Transverse colon (tissue), 4 donors: ENCODE measurements around the gene LRRC10B.

Experiments used
- POLR2A ChIP-seq: fragments of 450-650 bp; IDR thresholded peaks from one replicate; pipeline ENCODE4 v1.6.1; 2016; ENCODE audit warnings: antibody characterized with exemption, mild to moderate bottlenecking, moderate library complexity
- POLR2AphosphoS5 ChIP-seq, 3 donors: sonication (generic); formaldehyde crosslinking; IDR thresholded peaks; one replicate each; pipeline ENCODE4 v1.6.1; 2016; ENCODE audit warnings: antibody characterized with exemption in 3 of 3
- TF ChIP-seq, protein P1 (sequence below), 5 experiments: fragments of 200-600 bp in 3 of 5; fragments of 450-650 bp in 2 of 5; sonication (generic) in 3 of 5; IDR thresholded peaks; 1 replicate in 2 of 5; 2 replicates in 3 of 5; pipeline ENCODE4 v1.5.1; 2016 to 2017; ENCODE audit warnings: antibody characterized with exemption in 5 of 5, inconsistent platforms in 3 of 5, mild to moderate bottlenecking in 2 of 5, moderate library complexity in 1 of 5

DNA sequence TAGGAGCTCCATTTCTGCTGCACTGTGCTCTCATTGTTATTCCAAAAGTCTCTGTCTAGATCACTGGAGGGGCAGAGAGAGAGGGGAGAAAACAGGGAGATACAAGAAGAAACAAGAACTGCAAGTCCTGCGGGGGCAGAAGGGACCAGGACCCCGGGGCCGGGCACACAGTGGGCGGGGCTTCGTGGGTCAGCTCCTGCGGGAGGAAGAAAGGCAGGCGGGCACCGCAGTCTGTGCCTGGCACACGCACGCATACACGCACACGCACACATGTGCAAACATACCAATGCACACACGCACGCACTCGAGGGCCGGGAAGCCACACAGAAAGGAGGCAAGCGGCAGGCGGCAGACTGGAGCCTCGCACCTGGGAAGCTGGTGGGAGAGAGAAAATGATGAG, 38.7 kb downstream of the LRRC10B start:
- TF ChIP-seq, protein P1, sequence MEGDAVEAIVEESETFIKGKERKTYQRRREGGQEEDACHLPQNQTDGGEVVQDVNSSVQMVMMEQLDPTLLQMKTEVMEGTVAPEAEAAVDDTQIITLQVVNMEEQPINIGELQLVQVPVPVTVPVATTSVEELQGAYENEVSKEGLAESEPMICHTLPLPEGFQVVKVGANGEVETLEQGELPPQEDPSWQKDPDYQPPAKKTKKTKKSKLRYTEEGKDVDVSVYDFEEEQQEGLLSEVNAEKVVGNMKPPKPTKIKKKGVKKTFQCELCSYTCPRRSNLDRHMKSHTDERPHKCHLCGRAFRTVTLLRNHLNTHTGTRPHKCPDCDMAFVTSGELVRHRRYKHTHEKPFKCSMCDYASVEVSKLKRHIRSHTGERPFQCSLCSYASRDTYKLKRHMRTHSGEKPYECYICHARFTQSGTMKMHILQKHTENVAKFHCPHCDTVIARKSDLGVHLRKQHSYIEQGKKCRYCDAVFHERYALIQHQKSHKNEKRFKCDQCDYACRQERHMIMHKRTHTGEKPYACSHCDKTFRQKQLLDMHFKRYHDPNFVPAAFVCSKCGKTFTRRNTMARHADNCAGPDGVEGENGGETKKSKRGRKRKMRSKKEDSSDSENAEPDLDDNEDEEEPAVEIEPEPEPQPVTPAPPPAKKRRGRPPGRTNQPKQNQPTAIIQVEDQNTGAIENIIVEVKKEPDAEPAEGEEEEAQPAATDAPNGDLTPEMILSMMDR (IDR thresholded peaks at IDR 0.05), result no peak
- TF ChIP-seq POLR2AphosphoS5 (IDR thresholded peaks at IDR 0.05) (no peak), POLR2A (no peak)
